HepG2 (cell line): ENCODE results near the gene DDAH1. TPM values are rescaled to one million over a fixed set of nuclear protein-coding genes. Genes with fewer than 3 reads are reported as not detected.

ENCODE experiments used
- ARNT2 ChIP-seq: sonication (generic); formaldehyde crosslinking; IDR thresholded peaks from 2 replicates; pipeline ENCODE4 v1.8.0; 2022; ENCODE audit warnings: mild to moderate bottlenecking, low read depth, missing genetic modification reagents, moderate library complexity
- CSRNP1 ChIP-seq: sonication (generic); formaldehyde crosslinking; IDR thresholded peaks from 2 replicates; pipeline ENCODE4 v1.8.1; 2023; ENCODE audit warnings: mild to moderate bottlenecking, missing genetic modification reagents
- KIAA2018 ChIP-seq: sonication (generic); formaldehyde crosslinking; IDR thresholded peaks from 2 replicates; pipeline ENCODE4 v1.5.0; 2020; ENCODE audit warnings: mild to moderate bottlenecking, missing genetic modification reagents, borderline replicate concordance
- KMT2A ChIP-seq: sonication (generic); formaldehyde crosslinking; IDR thresholded peaks from 2 replicates; pipeline ENCODE4 v1.4.0; 2020; ENCODE audit warnings: missing genetic modification reagents
- MBD4 ChIP-seq: IDR thresholded peaks from 2 replicates; pipeline ENCODE4 v1.6.1; 2012; ENCODE audit warnings: low read length, inconsistent platforms, borderline replicate concordance
- NFE2 ChIP-seq: sonication (generic); formaldehyde crosslinking; IDR thresholded peaks from 2 replicates; pipeline ENCODE4 v1.4.0; 2020; ENCODE audit warnings: missing genetic modification reagents
- NFRKB ChIP-seq: fragments of 450-650 bp; IDR thresholded peaks from 2 replicates; pipeline ENCODE4 v1.6.1; 2017
- RBM22 ChIP-seq: fragments of 200-400 bp; formaldehyde crosslinking; optimal IDR thresholded peaks from 2 replicates; pipeline ENCODE3; 2017; ENCODE audit warnings: mild to moderate bottlenecking, low read length, moderate library complexity
- REXO4 ChIP-seq: sonication (generic); formaldehyde crosslinking; IDR thresholded peaks from 2 replicates; pipeline ENCODE4 v1.8.0; 2022; ENCODE audit warnings: missing genetic modification reagents, mild to moderate bottlenecking, borderline replicate concordance
- RXRB ChIP-seq: IDR thresholded peaks from 2 replicates; pipeline ENCODE4 v1.6.1; 2016; ENCODE audit warnings: borderline replicate concordance, missing genetic modification reagents, missing compliant biosample characterization
- SMAD9 ChIP-seq: sonication (generic); formaldehyde crosslinking; IDR thresholded peaks from 2 replicates; pipeline ENCODE4 v1.5.1; 2020; ENCODE audit warnings: mild to moderate bottlenecking, missing genetic modification reagents
- ZGPAT ChIP-seq: IDR thresholded peaks from 2 replicates; pipeline ENCODE4 v1.6.1; 2016; ENCODE audit warnings: mild to moderate bottlenecking
- ZNF333 ChIP-seq: sonication (generic); formaldehyde crosslinking; IDR thresholded peaks from 2 replicates; pipeline ENCODE4 v1.4.0; 2020; ENCODE audit warnings: mild to moderate bottlenecking, missing genetic modification reagents, borderline replicate concordance
- ZNF343 ChIP-seq: sonication (generic); formaldehyde crosslinking; IDR thresholded peaks from 2 replicates; pipeline ENCODE4 v1.4.0; 2020; ENCODE audit warnings: mild to moderate bottlenecking, missing genetic modification reagents
- ZNF607 ChIP-seq: sonication (generic); formaldehyde crosslinking; IDR thresholded peaks from 2 replicates; pipeline ENCODE4 v1.5.1; 2020; ENCODE audit warnings: missing genetic modification reagents, mild to moderate bottlenecking, borderline replicate concordance
- ZNF784 ChIP-seq: sonication (generic); formaldehyde crosslinking; IDR thresholded peaks from 2 replicates; pipeline ENCODE4 v1.5.1; 2020; ENCODE audit warnings: missing genetic modification reagents, mild to moderate bottlenecking, borderline replicate concordance
- polyA plus RNA-seq, 8 experiments: library from polyadenylated mRNA; depleted of rRNA in 3 of 8; stranded (reverse) in 7 of 8; unstranded in 1 of 8; fragments of >200 nt; fragmentation: Illumina TruSeq in 4 of 8; extraction: Trizol in 4 of 8; gene quantifications; 2 replicates each; pipeline versions ENCODE4 v1.2.1 to v1.2.3, GENCODE V29; 2011 to 2016; ENCODE audit warnings: low read depth in 4 of 8, missing spikeins in 1 of 8, mixed read lengths in 1 of 8; ENCODE audit not compliant: insufficient read depth in 1 of 8
- total RNA-seq, 5 experiments: library from RNA; depleted of rRNA; stranded (reverse); fragments of >200 nt; fragmentation: Illumina TruSeq; extraction: Trizol; gene quantifications; 2 replicates each; pipeline ENCODE4 v1.2.3, GENCODE V29; 2016; ENCODE audit warnings: low read depth in 1 of 5

Gene DDAH1
- total and polyA plus RNA-seq, 2 of the 13 experiments (the other 11 are each of a cell fraction or from before 2014, with no cell fraction given) = 39.7 to 64.4 TPM

GRCh38 chr1:85328713-85329397 lies 136.1 kb downstream of the DDAH1 start (continued):
- no peak for TF ChIP-seq KIAA2018
- no peak for TF ChIP-seq NFE2 (CRISPR knock-in tag)
- TF ChIP-seq RXRB (CRISPR knock-in tag) = peak; percentile 90
- peak; percentile 98 for TF ChIP-seq ZGPAT (CRISPR knock-in tag)
- peak; percentile 70; the same call in 1 of the 2 replicates for TF ChIP-seq MBD4
- TF ChIP-seq SMAD9 (CRISPR knock-in tag) = no peak
- peak; percentile 61; the same call in 1 of the 2 replicates for TF ChIP-seq ZNF607 (CRISPR knock-in tag)
- TF ChIP-seq CSRNP1 (CRISPR knock-in tag) = 0 out of 2 replicates have a peak, but pooled peaks have one; percentile 41
- no peak for TF ChIP-seq ARNT2
- TF ChIP-seq KMT2A (CRISPR knock-in tag) = peak; percentile 66; the same call in 1 of the 2 replicates
- no peak for TF ChIP-seq REXO4 (CRISPR knock-in tag)
- TF ChIP-seq ZNF333 (CRISPR knock-in tag) = no peak
- TF ChIP-seq ZNF784 = no peak; the same call in 1 of the 2 replicates
- no peak for TF ChIP-seq NFRKB
- no peak for TF ChIP-seq RBM22
- no peak for TF ChIP-seq ZNF343 (CRISPR knock-in tag)
